Astrocyte (in vitro differentiated cells and primary cell): Measurements from ENCODE around the gene TRUB1. TPM values are rescaled to one million over a fixed set of nuclear protein-coding genes. Genes with fewer than 3 reads are reported as not detected.

ENCODE experiments used
- DNase-seq: peaks from one replicate; pipeline ENCODE4 v3.0.0-alpha.2; 2010; ENCODE audit warnings: low read depth
- FAIRE-seq: peaks from 2 replicates; lab custom pipeline; 2011; peaks lifted over from hg19 to GRCh38; lab: Jason Lieb, UNC
- H2AFZ ChIP-seq: 2 replicates; pipeline ENCODE4 v1.6.0; 2012; ENCODE audit warnings: low read depth, low read length, inconsistent platforms
- H3K27ac ChIP-seq: 2 replicates; pipeline ENCODE4 v1.5.1; 2011; ENCODE audit warnings: low read depth, low read length, inconsistent platforms
- H3K27me3 ChIP-seq: 2 replicates; pipeline ENCODE4 v1.6.0; 2011; ENCODE audit warnings: low read length, inconsistent platforms; ENCODE audit not compliant: insufficient read depth
- H3K36me3 ChIP-seq: 2 replicates; pipeline ENCODE4 v1.5.1; 2011; ENCODE audit warnings: low read length, inconsistent platforms; ENCODE audit not compliant: insufficient read depth
- H3K4me1 ChIP-seq: 2 replicates; pipeline ENCODE4 v1.5.1; 2011; ENCODE audit warnings: low read length, inconsistent platforms; ENCODE audit not compliant: insufficient read depth
- H3K4me2 ChIP-seq: 2 replicates; pipeline ENCODE4 v1.6.0; 2012; ENCODE audit warnings: low read length, inconsistent platforms
- H3K4me3 ChIP-seq: 2 replicates; pipeline ENCODE4 v1.5.1; 2011; ENCODE audit warnings: low read depth, mild to moderate bottlenecking, low read length, inconsistent platforms; ENCODE audit not compliant: insufficient read depth
- H3K79me2 ChIP-seq: 2 replicates; pipeline ENCODE4 v1.6.0; 2012; ENCODE audit warnings: mild to moderate bottlenecking, low read length, inconsistent platforms; ENCODE audit not compliant: insufficient read depth
- H3K9ac ChIP-seq: 2 replicates; pipeline ENCODE4 v1.6.0; 2012; ENCODE audit warnings: mild to moderate bottlenecking, low read length, inconsistent platforms
- H3K9me3 ChIP-seq: 2 replicates; pipeline ENCODE4 v1.5.1; 2012; ENCODE audit warnings: low read depth, mild to moderate bottlenecking, low read length, inconsistent platforms; ENCODE audit not compliant: insufficient read depth
- H4K20me1 ChIP-seq: 2 replicates; pipeline ENCODE4 v1.6.0; 2012; ENCODE audit warnings: low read length, inconsistent platforms; ENCODE audit not compliant: insufficient read depth
- H3K27ac Mint-ChIP-seq: one replicate; pipeline ENCODE4 v1.8.0; 2021; ENCODE audit warnings: mild to moderate bottlenecking, mixed read lengths; ENCODE audit not compliant: unreplicated experiment
- H3K27me3 Mint-ChIP-seq: one replicate; pipeline ENCODE4 v1.8.0; 2021; ENCODE audit warnings: low read depth, mixed read lengths; ENCODE audit not compliant: unreplicated experiment
- H3K36me3 Mint-ChIP-seq: one replicate; pipeline ENCODE4 v1.8.0; 2021; ENCODE audit warnings: low read depth, mixed read lengths; ENCODE audit not compliant: unreplicated experiment
- H3K4me1 Mint-ChIP-seq: one replicate; pipeline ENCODE4 v1.8.0; 2021; ENCODE audit warnings: low read depth, mixed read lengths; ENCODE audit not compliant: unreplicated experiment
- H3K4me3 Mint-ChIP-seq: one replicate; pipeline ENCODE4 v1.8.0; 2021; ENCODE audit warnings: mild to moderate bottlenecking, moderate library complexity, mixed read lengths; ENCODE audit not compliant: unreplicated experiment
- H3K9me3 Mint-ChIP-seq: one replicate; pipeline ENCODE4 v1.8.0; 2021; ENCODE audit warnings: mild to moderate bottlenecking, mixed read lengths; ENCODE audit not compliant: unreplicated experiment
- EZH2 ChIP-seq: IDR thresholded peaks from 2 replicates; pipeline ENCODE4 v1.6.1; 2012; ENCODE audit warnings: mild to moderate bottlenecking, low read length, inconsistent platforms; ENCODE audit not compliant: insufficient read depth
- total RNA-seq: library from RNA; stranded (reverse); gene quantifications from 2 replicates; pipeline ENCODE4 v1.2.1, GENCODE V29; 2021
- TF ChIP-seq, protein P1 (sequence below): IDR thresholded peaks from 2 replicates; pipeline ENCODE4 v1.5.1; 2011; ENCODE audit warnings: low read depth, mild to moderate bottlenecking, inconsistent platforms, low read length, moderate library complexity; ENCODE audit not compliant: insufficient read depth

TRUB1 gene
- total RNA-seq, 1 donor from 2014 or later: 25.3 TPM

DNA sequence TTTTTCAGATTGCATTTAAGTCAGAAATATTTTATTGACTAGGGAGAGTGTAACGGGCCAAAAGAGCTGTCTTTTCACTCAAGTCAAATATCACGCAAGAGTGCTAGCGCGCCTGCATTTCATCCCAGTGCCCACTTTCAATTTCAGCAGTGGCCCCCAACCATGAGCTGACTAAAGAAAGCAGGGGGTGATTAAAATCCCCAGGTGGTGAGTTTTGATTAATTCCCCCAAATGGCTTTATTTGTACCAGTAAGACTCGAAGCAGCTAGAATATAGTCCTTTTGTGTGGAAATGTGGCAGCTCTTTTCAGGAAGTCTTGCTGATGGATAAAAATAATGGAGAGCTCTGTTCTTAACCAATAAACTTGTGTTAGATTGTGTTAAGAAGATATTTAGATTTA is 35.3 kb downstream of the TRUB1 start:
- peaks cover 3% of the 10 kb centered on the region for H3K36me3 ChIP-seq
- no peak for FAIRE-seq

DNA sequence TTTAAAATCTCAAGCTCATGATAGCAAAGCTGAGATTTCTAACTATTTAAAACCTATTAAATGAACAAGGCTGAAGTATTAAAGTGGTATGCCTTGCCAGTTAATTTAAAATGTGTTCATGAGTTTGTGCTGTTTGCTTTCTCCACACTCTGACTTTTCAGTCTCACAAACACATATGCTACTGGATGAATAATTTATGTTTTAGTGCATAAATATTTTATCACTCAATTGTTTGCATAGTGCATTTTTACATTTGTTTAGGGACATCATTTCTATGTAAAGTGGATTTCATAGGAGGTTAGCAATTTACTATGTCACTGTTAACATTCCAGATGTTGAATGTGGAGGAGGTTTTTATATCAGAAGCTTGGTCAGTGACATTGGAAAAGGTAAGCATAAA is 36.0 kb downstream of the TRUB1 start:
- no peak overlapping the region for H3K9ac ChIP-seq
- H3K79me2 ChIP-seq: peaks cover 7% of the 10 kb centered on the region
- Mint-ChIP-seq H3K27me3 (no peaks in the 10 kb centered on the region), H3K27ac (no peak overlapping the region), H3K4me3 (no peak overlapping the region), H3K36me3 (no peaks in the 10 kb centered on the region), H3K4me1 (peaks cover 8% of the 10 kb centered on the region), H3K9me3 (no peaks in the 10 kb centered on the region)
- peaks cover 3% of the 10 kb centered on the region for H3K36me3 ChIP-seq
- H3K4me2 ChIP-seq: no peak overlapping the region
- no peaks in the 10 kb centered on the region for H3K9me3 ChIP-seq
- FAIRE-seq (no peak), DNase-seq (no peak)
- H3K27me3 ChIP-seq: no peaks in the 10 kb centered on the region
- no peak for TF ChIP-seq EZH2
- TF ChIP-seq, protein P1, sequence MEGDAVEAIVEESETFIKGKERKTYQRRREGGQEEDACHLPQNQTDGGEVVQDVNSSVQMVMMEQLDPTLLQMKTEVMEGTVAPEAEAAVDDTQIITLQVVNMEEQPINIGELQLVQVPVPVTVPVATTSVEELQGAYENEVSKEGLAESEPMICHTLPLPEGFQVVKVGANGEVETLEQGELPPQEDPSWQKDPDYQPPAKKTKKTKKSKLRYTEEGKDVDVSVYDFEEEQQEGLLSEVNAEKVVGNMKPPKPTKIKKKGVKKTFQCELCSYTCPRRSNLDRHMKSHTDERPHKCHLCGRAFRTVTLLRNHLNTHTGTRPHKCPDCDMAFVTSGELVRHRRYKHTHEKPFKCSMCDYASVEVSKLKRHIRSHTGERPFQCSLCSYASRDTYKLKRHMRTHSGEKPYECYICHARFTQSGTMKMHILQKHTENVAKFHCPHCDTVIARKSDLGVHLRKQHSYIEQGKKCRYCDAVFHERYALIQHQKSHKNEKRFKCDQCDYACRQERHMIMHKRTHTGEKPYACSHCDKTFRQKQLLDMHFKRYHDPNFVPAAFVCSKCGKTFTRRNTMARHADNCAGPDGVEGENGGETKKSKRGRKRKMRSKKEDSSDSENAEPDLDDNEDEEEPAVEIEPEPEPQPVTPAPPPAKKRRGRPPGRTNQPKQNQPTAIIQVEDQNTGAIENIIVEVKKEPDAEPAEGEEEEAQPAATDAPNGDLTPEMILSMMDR: no peak
- H2AFZ ChIP-seq: no peak overlapping the region
- H3K4me1 ChIP-seq: no peaks in the 10 kb centered on the region
- no peak overlapping the region for H3K4me3 ChIP-seq
- H4K20me1 ChIP-seq: peaks cover 9% of the 10 kb centered on the region
- no peak overlapping the region for H3K27ac ChIP-seq

More for the DNA sequence above, 35.3 kb downstream of the TRUB1 start:
- H3K4me3 ChIP-seq: no peak overlapping the region
- no peak for TF ChIP-seq EZH2
- TF ChIP-seq, protein P1: no peak
- no peak overlapping the region for H3K4me2 ChIP-seq
- H3K36me3 Mint-ChIP-seq: no peaks in the 10 kb centered on the region
- H3K27me3 Mint-ChIP-seq: no peaks in the 10 kb centered on the region
- peaks cover 11% of the 10 kb centered on the region for H3K4me1 Mint-ChIP-seq
- no peak overlapping the region for H3K4me3 Mint-ChIP-seq
- peaks cover 12% of the 10 kb centered on the region for H4K20me1 ChIP-seq
- no peak overlapping the region for H3K27ac Mint-ChIP-seq
- no peaks in the 10 kb centered on the region for H3K4me1 ChIP-seq
- H2AFZ ChIP-seq: no peak overlapping the region
- no peaks in the 10 kb centered on the region for H3K9me3 Mint-ChIP-seq
- no peak for DNase-seq
- no peaks in the 10 kb centered on the region for H3K27me3 ChIP-seq
- H3K27ac ChIP-seq: no peak overlapping the region
- peaks cover 11% of the 10 kb centered on the region for H3K79me2 ChIP-seq
- no peak overlapping the region for H3K9ac ChIP-seq
- no peaks in the 10 kb centered on the region for H3K9me3 ChIP-seq

DNA sequence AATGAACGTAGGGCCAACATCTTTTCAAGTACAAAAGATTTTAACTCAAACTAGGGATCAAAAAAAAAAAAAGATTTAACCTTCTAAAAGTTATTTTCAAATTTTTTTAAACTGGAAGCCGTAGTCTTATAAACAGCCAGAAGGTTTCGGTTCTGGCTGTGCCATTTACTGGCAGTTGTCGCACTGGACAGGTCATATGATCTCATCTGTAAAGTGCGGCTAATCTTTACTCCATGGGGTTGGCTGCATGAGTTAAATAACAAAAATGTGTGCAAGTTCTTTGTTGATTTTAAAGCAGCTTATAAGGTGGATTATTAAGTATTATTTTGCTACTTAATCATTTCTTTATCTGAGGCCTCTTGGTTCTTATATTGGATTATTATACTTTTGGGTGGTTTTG is 36.6 kb downstream of the TRUB1 start:
- Mint-ChIP-seq H3K9me3 (no peaks in the 10 kb centered on the region), H3K36me3 (no peaks in the 10 kb centered on the region), H3K27ac (no peak overlapping the region), H3K27me3 (no peaks in the 10 kb centered on the region), H3K4me3 (no peak overlapping the region), H3K4me1 (peaks cover 8% of the 10 kb centered on the region)
- Histone ChIP-seq H3K4me2 (no peak overlapping the region), H3K27me3 (no peaks in the 10 kb centered on the region), H4K20me1 (peaks cover 9% of the 10 kb centered on the region), H3K4me1 (no peaks in the 10 kb centered on the region), H3K4me3 (no peak overlapping the region), H3K36me3 (peaks cover 3% of the 10 kb centered on the region), H3K27ac (no peak overlapping the region), H3K9me3 (no peaks in the 10 kb centered on the region), H3K79me2 (peaks cover 7% of the 10 kb centered on the region), H3K9ac (no peak overlapping the region), H2AFZ (no peak overlapping the region)
- no peak for FAIRE-seq
- TF ChIP-seq, protein P1: no peak
- TF ChIP-seq EZH2: no peak
- no peak for DNase-seq
